GM19438 (cell line): Measurements from ENCODE around the gene SLC6A19.

ENCODE experiments used
- ATAC-seq: cut with Tn5 transposase; IDR thresholded peaks from one replicate; pipeline ENCODE4 v1.9.1; 2021; ENCODE audit warnings: low read depth; ENCODE audit not compliant: unreplicated experiment

Gene SLC6A19

GRCh38 chr5:1179383-1179715 lies 22.0 kb upstream of the SLC6A19 start:
- ATAC-seq: no peak

- no peak for ATAC-seq
Measured at GRCh38 chr5:1180096-1180495, 21.3 kb upstream of the SLC6A19 start.

- no peak for ATAC-seq
Measured at GRCh38 chr5:1180841-1181271, 20.5 kb upstream of the SLC6A19 start.

GRCh38 chr5:1181451-1182359 lies 19.7 kb upstream of the SLC6A19 start:
- no peak for ATAC-seq

- no peak for ATAC-seq
Measured at GRCh38 chr5:1182360-1182632, 19.1 kb upstream of the SLC6A19 start.

GRCh38 chr5:1182633-1183423 lies 18.6 kb upstream of the SLC6A19 start:
- ATAC-seq: no peak

GRCh38 chr5:1183424-1184162 lies 17.8 kb upstream of the SLC6A19 start:
- ATAC-seq: no peak

- no peak for ATAC-seq
Measured at GRCh38 chr5:1184163-1184470, 17.3 kb upstream of the SLC6A19 start.

- no peak for ATAC-seq
Measured at GRCh38 chr5:1184481-1184880, 16.9 kb upstream of the SLC6A19 start.

- ATAC-seq: no peak
Measured at GRCh38 chr5:1185038-1185627, 16.3 kb upstream of the SLC6A19 start.

GRCh38 chr5:1185629-1186350 lies 15.6 kb upstream of the SLC6A19 start:
- ATAC-seq: no peak

GRCh38 chr5:1186351-1187233 lies 14.8 kb upstream of the SLC6A19 start:
- no peak for ATAC-seq

- no peak for ATAC-seq
Measured at GRCh38 chr5:1187234-1187949, 14.0 kb upstream of the SLC6A19 start.

- no peak for ATAC-seq
Measured at GRCh38 chr5:1187950-1188334, 13.5 kb upstream of the SLC6A19 start.

- no peak for ATAC-seq
Measured at GRCh38 chr5:1188464-1188863, 12.9 kb upstream of the SLC6A19 start.

GRCh38 chr5:1189269-1189668 lies 12.1 kb upstream of the SLC6A19 start:
- no peak for ATAC-seq

GRCh38 chr5:1190278-1190677 lies 11.1 kb upstream of the SLC6A19 start:
- no peak for ATAC-seq

GRCh38 chr5:1190837-1191239 lies 10.6 kb upstream of the SLC6A19 start:
- no peak for ATAC-seq
